Keratinocyte (primary cell): ENCODE measurements around the gene BHMT2. TPM values are rescaled to one million over a fixed set of nuclear protein-coding genes. Genes with fewer than 3 reads are reported as not detected.

Experiments
- DNase-seq: peaks from one replicate; pipeline ENCODE4 v3.0.0-alpha.2; 2011; ENCODE audit warnings: low read depth, missing footprints, low spot score
- FAIRE-seq: peaks from 2 replicates; lab custom pipeline; 2011; peaks lifted over from hg19 to GRCh38; lab: Jason Lieb, UNC
- H2AFZ ChIP-seq: 2 replicates; pipeline ENCODE4 v1.6.0; 2012; ENCODE audit warnings: low read length, control low read depth, inconsistent platforms; ENCODE audit not compliant: control insufficient read depth
- H3K27ac ChIP-seq: 2 replicates; pipeline ENCODE4 v1.5.1; 2011; ENCODE audit warnings: low read length; ENCODE audit not compliant: control insufficient read depth, insufficient read depth
- H3K27me3 ChIP-seq: 3 replicates; pipeline ENCODE4 v1.6.0; 2011; ENCODE audit warnings: low read length; ENCODE audit not compliant: control insufficient read depth, insufficient read depth; ENCODE audit errors: extremely low read depth
- H3K36me3 ChIP-seq, 2 experiments: 2 replicates in 1 of 2; 3 replicates in 1 of 2; pipeline ENCODE4 v1.5.1; 2011; ENCODE audit warnings: low read length in 2 of 2, mild to moderate bottlenecking in 1 of 2; ENCODE audit not compliant: control insufficient read depth in 2 of 2, insufficient read depth in 2 of 2; ENCODE audit errors: extremely low read depth in 1 of 2
- H3K4me1 ChIP-seq: 3 replicates; pipeline ENCODE4 v1.5.1; 2011; ENCODE audit warnings: low read length; ENCODE audit not compliant: control insufficient read depth, insufficient read depth; ENCODE audit errors: extremely low read depth
- H3K4me2 ChIP-seq: 3 replicates; pipeline ENCODE4 v1.6.0; 2011; ENCODE audit warnings: low read depth, low read length; ENCODE audit not compliant: control insufficient read depth, insufficient read depth; ENCODE audit errors: extremely low read depth
- H3K4me3 ChIP-seq, 3 experiments: fragments of 200-600 bp in 1 of 3; sonication (generic) in 1 of 3; 2 replicates in 2 of 3; 3 replicates in 1 of 3; pipeline ENCODE4 v1.5.1; 2011 to 2016; ENCODE audit warnings: low read length in 3 of 3, mild to moderate bottlenecking in 3 of 3, control low read depth in 2 of 3, inconsistent platforms in 1 of 3, low read depth in 1 of 3, mixed read lengths in 1 of 3, mixed run types in 1 of 3, moderate library complexity in 1 of 3; ENCODE audit not compliant: control insufficient read depth in 2 of 3, insufficient read depth in 2 of 3; ENCODE audit errors: extremely low read depth in 1 of 3
- H3K79me2 ChIP-seq: 2 replicates; pipeline ENCODE4 v1.6.0; 2012; ENCODE audit warnings: low read length; ENCODE audit not compliant: control insufficient read depth, insufficient read depth
- H3K9ac ChIP-seq: 3 replicates; pipeline ENCODE4 v1.6.0; 2011; ENCODE audit warnings: low read length; ENCODE audit not compliant: control insufficient read depth, insufficient read depth; ENCODE audit errors: extremely low read depth
- H3K9me1 ChIP-seq: 3 replicates; pipeline ENCODE4 v1.6.0; 2011; ENCODE audit warnings: low read length; ENCODE audit not compliant: control insufficient read depth, insufficient read depth; ENCODE audit errors: extremely low read depth
- H3K9me3 ChIP-seq: 2 replicates; pipeline ENCODE4 v1.5.1; 2012; ENCODE audit warnings: low read depth, low read length; ENCODE audit not compliant: control insufficient read depth
- H4K20me1 ChIP-seq: 3 replicates; pipeline ENCODE4 v1.6.0; 2011; ENCODE audit warnings: low read length; ENCODE audit not compliant: control insufficient read depth, insufficient read depth; ENCODE audit errors: extremely low read depth
- EZH2 ChIP-seq: IDR thresholded peaks from one replicate; pipeline ENCODE4 v1.6.1; 2012; ENCODE audit warnings: inconsistent platforms, mild to moderate bottlenecking, low read length, moderate library complexity
- dilution Hi-C: fragments of 300-500 bp; cut with MboI; formaldehyde crosslinking; loops from one replicate; pipeline ENCODE4 v1.7.0; 2020; ENCODE audit warnings: low sequenced_read_pairs; ENCODE audit not compliant: extremely low pct_ligation_motif_present
- polyA plus RNA-seq, 5 experiments: library from polyadenylated mRNA; depleted of rRNA in 3 of 5; stranded (reverse) in 3 of 5; stranded (forward) in 1 of 5; unstranded in 1 of 5; fragments of >200 nt; gene quantifications; 1 replicate in 1 of 5; 2 replicates in 3 of 5; 3 replicates in 1 of 5; pipeline versions ENCODE4 v1.2.1 to v1.2.3, GENCODE V29; 2011 to 2012; ENCODE audit warnings: missing spikeins in 2 of 5, low read depth in 1 of 5, low replicate concordance in 1 of 5
- TF ChIP-seq, protein P1 (sequence below), 3 experiments: IDR thresholded peaks in 1 of 3; conservative IDR thresholded peaks in 1 of 3; optimal IDR thresholded peaks in 1 of 3; 2 replicates in 2 of 3; 3 replicates in 1 of 3; pipeline versions ENCODE3 to v1.5.1; 2011; ENCODE audit warnings: low read length in 3 of 3, mild to moderate bottlenecking in 3 of 3, moderate library complexity in 2 of 3, control low read depth in 1 of 3, inconsistent platforms in 1 of 3; ENCODE audit not compliant: insufficient read depth in 2 of 3; ENCODE audit errors: extremely low read depth in 1 of 3

BHMT2 gene
- polyA plus RNA-seq, 1 donor (not counting 4 experiments of a cell fraction or from before 2014, with no cell fraction given) = not detected

GRCh38 chr5:79077680-79078365 lies 8.3 kb downstream of the BHMT2 start:
- no peak for DNase-seq
- dilution Hi-C loops = no loop called here
- peaks cover 3% of the 10 kb centered on the region for H3K27me3 ChIP-seq
- no peak overlapping the region for H3K27ac ChIP-seq
- no peaks in the 10 kb centered on the region for H3K9me1 ChIP-seq
- no peaks in the 10 kb centered on the region for H4K20me1 ChIP-seq
- H3K9ac ChIP-seq = no peak overlapping the region
- FAIRE-seq = no peak
- H2AFZ ChIP-seq = no peak overlapping the region
- no peaks in the 10 kb centered on the region for H3K9me3 ChIP-seq
- no peaks in the 10 kb centered on the region for H3K36me3 ChIP-seq
- no peaks in the 10 kb centered on the region for H3K4me1 ChIP-seq
- no peak overlapping the region for H3K4me3 ChIP-seq
- no peaks in the 10 kb centered on the region for H3K79me2 ChIP-seq
- no peak for TF ChIP-seq EZH2
- TF ChIP-seq, protein P1, sequence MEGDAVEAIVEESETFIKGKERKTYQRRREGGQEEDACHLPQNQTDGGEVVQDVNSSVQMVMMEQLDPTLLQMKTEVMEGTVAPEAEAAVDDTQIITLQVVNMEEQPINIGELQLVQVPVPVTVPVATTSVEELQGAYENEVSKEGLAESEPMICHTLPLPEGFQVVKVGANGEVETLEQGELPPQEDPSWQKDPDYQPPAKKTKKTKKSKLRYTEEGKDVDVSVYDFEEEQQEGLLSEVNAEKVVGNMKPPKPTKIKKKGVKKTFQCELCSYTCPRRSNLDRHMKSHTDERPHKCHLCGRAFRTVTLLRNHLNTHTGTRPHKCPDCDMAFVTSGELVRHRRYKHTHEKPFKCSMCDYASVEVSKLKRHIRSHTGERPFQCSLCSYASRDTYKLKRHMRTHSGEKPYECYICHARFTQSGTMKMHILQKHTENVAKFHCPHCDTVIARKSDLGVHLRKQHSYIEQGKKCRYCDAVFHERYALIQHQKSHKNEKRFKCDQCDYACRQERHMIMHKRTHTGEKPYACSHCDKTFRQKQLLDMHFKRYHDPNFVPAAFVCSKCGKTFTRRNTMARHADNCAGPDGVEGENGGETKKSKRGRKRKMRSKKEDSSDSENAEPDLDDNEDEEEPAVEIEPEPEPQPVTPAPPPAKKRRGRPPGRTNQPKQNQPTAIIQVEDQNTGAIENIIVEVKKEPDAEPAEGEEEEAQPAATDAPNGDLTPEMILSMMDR (optimal IDR thresholded peaks at IDR 0.05 in 1 of 3, IDR thresholded peaks at IDR 0.05 in 1 of 3, conservative IDR thresholded peaks at IDR 0.05 in 1 of 3; ENCODE audit: extremely low read depth in 1 of 3, insufficient read depth in 2 of 3, low read length in 3 of 3) = no peak
- H3K4me2 ChIP-seq = no peak overlapping the region

- dilution Hi-C loops = no loop called here
- FAIRE-seq (no peak), DNase-seq (no peak)
- Histone ChIP-seq H3K4me2 (no peak overlapping the region), H3K27ac (no peak overlapping the region), H2AFZ (no peak overlapping the region), H3K36me3 (no peaks in the 10 kb centered on the region), H3K9ac (no peak overlapping the region), H3K27me3 (peaks cover 3% of the 10 kb centered on the region), H3K4me1 (no peaks in the 10 kb centered on the region), H3K4me3 (no peak overlapping the region), H3K79me2 (no peaks in the 10 kb centered on the region), H4K20me1 (no peaks in the 10 kb centered on the region), H3K9me1 (no peaks in the 10 kb centered on the region), H3K9me3 (no peaks in the 10 kb centered on the region)
- TF ChIP-seq, protein P1 (optimal IDR thresholded peaks at IDR 0.05 in 1 of 3, IDR thresholded peaks at IDR 0.05 in 1 of 3, conservative IDR thresholded peaks at IDR 0.05 in 1 of 3; ENCODE audit: extremely low read depth in 1 of 3, insufficient read depth in 2 of 3, low read length in 3 of 3) = no peak
- no peak for TF ChIP-seq EZH2
Observed at GRCh38 chr5:79080804-79081203, 11.2 kb downstream of the BHMT2 start.
